ENCODE data around the gene CBL.

GRCh38 chr11:119277660-119278059, 71.5 kb downstream of the CBL start:
- no peak for TF ChIP-seq CTCF (IDR thresholded peaks at IDR 0.05; ENCODE audit: borderline replicate concordance, extremely low read depth, low read length, poor library complexity, severe bottlenecking)
- no peak for TF ChIP-seq EZH2 (IDR thresholded peaks at IDR 0.05; ENCODE audit: borderline replicate concordance, low read depth, low read length, severe bottlenecking)
